Endodermal cell (in vitro differentiated cells): ENCODE measurements around the gene ZEB2. TPM values are rescaled to one million over a fixed set of nuclear protein-coding genes. Genes with fewer than 3 reads are reported as not detected.

Experiments used
- DNase-seq: peaks from one replicate; pipeline ENCODE4 v3.0.0-alpha.2; 2017
- H3K27ac ChIP-seq: 2 replicates; pipeline ENCODE4 v1.5.1; 2013; ENCODE audit warnings: mild to moderate bottlenecking, low read depth, low read length, moderate library complexity
- H3K27me3 ChIP-seq: 2 replicates; pipeline ENCODE4 v1.6.1; 2013; ENCODE audit warnings: mild to moderate bottlenecking, low read length, moderate library complexity; ENCODE audit not compliant: insufficient read depth, control insufficient read depth, poor library complexity, severe bottlenecking
- H3K36me3 ChIP-seq: 2 replicates; pipeline ENCODE4 v1.7.0; 2013; ENCODE audit warnings: mild to moderate bottlenecking, low read length, moderate library complexity; ENCODE audit not compliant: control insufficient read depth, insufficient read depth
- H3K4me1 ChIP-seq: one replicate; pipeline ENCODE4 v1.7.0; 2013; ENCODE audit warnings: low read length; ENCODE audit not compliant: control insufficient read depth, insufficient read depth
- H3K4me3 ChIP-seq: 2 replicates; pipeline ENCODE4 v1.5.1; 2013; ENCODE audit warnings: mild to moderate bottlenecking, low read length, moderate library complexity
- H3K9ac ChIP-seq: 2 replicates; pipeline ENCODE4 v1.6.1; 2013; ENCODE audit warnings: mild to moderate bottlenecking, low read length, moderate library complexity; ENCODE audit not compliant: poor library complexity, severe bottlenecking; ENCODE audit errors: extremely low read depth
- H3K9me3 ChIP-seq: 2 replicates; pipeline ENCODE4 v1.6.1; 2013; ENCODE audit warnings: mild to moderate bottlenecking, low read length, moderate library complexity; ENCODE audit not compliant: control insufficient read depth
- H3K27ac Mint-ChIP-seq: 2 replicates; pipeline ENCODE4 v1.8.0; 2020; ENCODE audit warnings: mixed read lengths
- H3K27me3 Mint-ChIP-seq: 2 replicates; pipeline ENCODE4 v1.8.0; 2021; ENCODE audit warnings: mild to moderate bottlenecking, mixed read lengths; ENCODE audit not compliant: insufficient read depth
- H3K36me3 Mint-ChIP-seq: 2 replicates; pipeline ENCODE4 v1.8.0; 2020; ENCODE audit warnings: low read depth, mixed read lengths
- H3K4me1 Mint-ChIP-seq: 2 replicates; pipeline ENCODE4 v1.8.0; 2020; ENCODE audit warnings: mixed read lengths
- H3K4me3 Mint-ChIP-seq: 2 replicates; pipeline ENCODE4 v1.8.0; 2020; ENCODE audit warnings: mild to moderate bottlenecking, moderate library complexity, mixed read lengths
- H3K9me3 Mint-ChIP-seq: 2 replicates; pipeline ENCODE4 v1.8.0; 2020; ENCODE audit warnings: mild to moderate bottlenecking, mixed read lengths
- WGBS, 2 experiments: methylation state at CpG; one replicate each; pipeline versions ENCODE4 v1.1.5 to v1.1.7; 2013; ENCODE audit warnings: missing lambda C conversion rate in 2 of 2, mixed read lengths in 1 of 2; ENCODE audit not compliant: insufficient coverage in 1 of 2, insufficient read length in 1 of 2; 5-methylcytosine and 5-hydroxymethylcytosine counted together
- total RNA-seq, 2 donors: library from RNA; stranded (reverse); fragmentation: NEBNext Ultra II Directional in 1 of 2; extraction: Animal tissue kit (Norgen Biotek cat#: 25700) in 1 of 2; gene quantifications; 2 replicates in 1 of 2; 3 replicates in 1 of 2; pipeline ENCODE4 v1.2.1, GENCODE V29; 2021
- TF ChIP-seq, protein P1 (sequence below): fragments of 200-600 bp; sonication (generic); conservative IDR thresholded peaks from 2 replicates; pipeline ENCODE4 v1.5.0; 2021; ENCODE audit warnings: antibody characterized with exemption, mild to moderate bottlenecking

The ZEB2 gene
- total RNA-seq, 2 donors from 2014 or later = 0.29 to 0.31 TPM

GRCh38 chr2:144414324-144414845 is 105.5 kb downstream of the ZEB2 start:
- Histone ChIP-seq H3K36me3 (no peaks in the 10 kb centered on the region), H3K27ac (no peak overlapping the region), H3K4me1 (no peaks in the 10 kb centered on the region), H3K4me3 (no peak overlapping the region), H3K27me3 (no peaks in the 10 kb centered on the region), H3K9ac (no peak overlapping the region), H3K9me3 (no peaks in the 10 kb centered on the region)
- no peaks in the 10 kb centered on the region for H3K9me3 Mint-ChIP-seq
- 67 to 93% methylated on average over 1 to 5 of the region's 5 CpGs for WGBS, 2 experiments
- H3K27ac Mint-ChIP-seq = no peak overlapping the region
- H3K4me3 Mint-ChIP-seq = no peak overlapping the region
- H3K27me3 Mint-ChIP-seq = no peaks in the 10 kb centered on the region
- H3K4me1 Mint-ChIP-seq = no peaks in the 10 kb centered on the region
- DNase-seq = no peak
- H3K36me3 Mint-ChIP-seq = no peaks in the 10 kb centered on the region
- TF ChIP-seq, protein P1, sequence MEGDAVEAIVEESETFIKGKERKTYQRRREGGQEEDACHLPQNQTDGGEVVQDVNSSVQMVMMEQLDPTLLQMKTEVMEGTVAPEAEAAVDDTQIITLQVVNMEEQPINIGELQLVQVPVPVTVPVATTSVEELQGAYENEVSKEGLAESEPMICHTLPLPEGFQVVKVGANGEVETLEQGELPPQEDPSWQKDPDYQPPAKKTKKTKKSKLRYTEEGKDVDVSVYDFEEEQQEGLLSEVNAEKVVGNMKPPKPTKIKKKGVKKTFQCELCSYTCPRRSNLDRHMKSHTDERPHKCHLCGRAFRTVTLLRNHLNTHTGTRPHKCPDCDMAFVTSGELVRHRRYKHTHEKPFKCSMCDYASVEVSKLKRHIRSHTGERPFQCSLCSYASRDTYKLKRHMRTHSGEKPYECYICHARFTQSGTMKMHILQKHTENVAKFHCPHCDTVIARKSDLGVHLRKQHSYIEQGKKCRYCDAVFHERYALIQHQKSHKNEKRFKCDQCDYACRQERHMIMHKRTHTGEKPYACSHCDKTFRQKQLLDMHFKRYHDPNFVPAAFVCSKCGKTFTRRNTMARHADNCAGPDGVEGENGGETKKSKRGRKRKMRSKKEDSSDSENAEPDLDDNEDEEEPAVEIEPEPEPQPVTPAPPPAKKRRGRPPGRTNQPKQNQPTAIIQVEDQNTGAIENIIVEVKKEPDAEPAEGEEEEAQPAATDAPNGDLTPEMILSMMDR = no peak

DNA sequence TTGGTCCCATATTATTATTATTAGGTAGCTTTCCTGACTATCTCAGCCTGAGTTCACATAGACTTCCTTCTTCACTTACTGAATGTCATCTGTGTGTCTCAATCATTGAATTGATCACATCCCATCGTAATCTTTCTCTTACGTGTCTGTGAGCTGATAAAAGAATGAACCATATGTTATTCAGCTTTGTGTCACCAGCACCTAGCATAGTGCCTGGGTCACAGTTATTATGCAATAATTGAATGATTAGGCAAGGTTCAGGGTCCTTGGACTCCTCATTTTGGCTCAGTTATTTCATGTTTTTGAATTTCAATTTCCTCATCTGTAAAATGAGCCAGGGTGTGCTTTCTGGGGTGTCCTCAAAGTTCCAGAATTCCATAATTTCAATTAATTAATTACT is 107.2 kb downstream of the ZEB2 start:
- Mint-ChIP-seq H3K4me3 (no peak overlapping the region), H3K9me3 (no peaks in the 10 kb centered on the region), H3K36me3 (no peaks in the 10 kb centered on the region), H3K27ac (no peak overlapping the region), H3K27me3 (no peaks in the 10 kb centered on the region), H3K4me1 (no peaks in the 10 kb centered on the region)
- TF ChIP-seq, protein P1 = no peak
- no peaks in the 10 kb centered on the region for H3K36me3 ChIP-seq
- H3K27me3 ChIP-seq = no peaks in the 10 kb centered on the region
- DNase-seq = no peak
- no peak overlapping the region for H3K9ac ChIP-seq
- no peak overlapping the region for H3K4me3 ChIP-seq
- no peaks in the 10 kb centered on the region for H3K4me1 ChIP-seq
- no peaks in the 10 kb centered on the region for H3K9me3 ChIP-seq
- WGBS, 2 experiments = 98 to 100% methylated on average over 1 to 2 of the region's 2 CpGs
- H3K27ac ChIP-seq = no peak overlapping the region

DNA sequence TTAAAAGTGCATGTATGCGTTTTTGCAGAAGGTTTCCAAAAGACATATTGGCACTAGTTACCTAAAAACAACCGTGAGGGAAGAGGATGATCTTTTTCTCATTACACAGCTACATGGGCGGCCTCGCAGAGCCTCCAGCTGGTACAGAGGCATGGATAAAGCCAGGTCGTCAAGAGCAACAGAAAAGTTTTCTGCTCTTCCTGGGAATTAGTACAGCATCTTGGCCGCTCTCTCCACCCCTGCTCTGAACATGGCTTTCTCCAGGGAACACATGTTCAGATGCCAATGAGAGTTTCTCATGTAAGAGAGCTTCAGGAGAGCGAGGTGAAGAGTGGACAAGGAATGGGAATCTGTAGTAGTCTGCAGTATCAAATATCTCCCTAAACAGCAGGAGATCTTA is 108.4 kb downstream of the ZEB2 start:
- H3K4me1 Mint-ChIP-seq = no peaks in the 10 kb centered on the region
- Histone ChIP-seq H3K27ac (no peak overlapping the region), H3K9me3 (no peaks in the 10 kb centered on the region), H3K36me3 (no peaks in the 10 kb centered on the region), H3K4me3 (no peak overlapping the region), H3K9ac (no peak overlapping the region), H3K27me3 (no peaks in the 10 kb centered on the region), H3K4me1 (no peaks in the 10 kb centered on the region)
- no peaks in the 10 kb centered on the region for H3K27me3 Mint-ChIP-seq
- WGBS, 2 experiments = 92 to 93% methylated on average over 5 to 7 of the region's 7 CpGs
- no peak for DNase-seq
- TF ChIP-seq, protein P1 = no peak
- H3K36me3 Mint-ChIP-seq = no peaks in the 10 kb centered on the region
- no peaks in the 10 kb centered on the region for H3K9me3 Mint-ChIP-seq
- H3K27ac Mint-ChIP-seq = no peak overlapping the region
- H3K4me3 Mint-ChIP-seq = no peak overlapping the region
